Neural progenitor cell (in vitro differentiated cells): ENCODE results near the gene REXO5.

Source experiments
- CTCF ChIP-seq: fragments of 200-600 bp; sonication (generic); IDR thresholded peaks from 2 replicates; pipeline ENCODE4 v1.5.1; 2017; ENCODE audit warnings: antibody characterized with exemption, mild to moderate bottlenecking
- EZH2 ChIP-seq: fragments of 200-600 bp; sonication (generic); IDR thresholded peaks from 2 replicates; pipeline ENCODE4 v1.6.1; 2017; ENCODE audit warnings: antibody characterized with exemption, mild to moderate bottlenecking, moderate library complexity

DNA sequence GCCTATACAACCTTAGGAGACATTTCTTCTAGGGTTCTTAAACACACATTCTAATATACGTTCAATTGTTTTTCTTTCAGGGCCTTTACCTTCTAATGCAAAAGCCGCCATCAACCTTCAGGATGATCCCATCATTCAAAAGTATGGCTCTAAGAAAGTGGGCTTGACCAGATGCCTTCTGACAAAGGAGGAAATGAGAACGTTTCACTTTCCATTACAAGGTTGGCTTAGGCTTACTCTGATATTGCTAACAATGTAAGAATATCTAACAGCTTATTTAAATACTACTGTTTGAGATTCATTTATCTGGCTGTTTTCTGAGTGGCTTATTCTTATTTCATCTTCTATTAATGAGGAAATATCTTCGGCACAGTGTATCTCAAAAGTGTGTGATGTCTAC, 15.4 kb downstream of the REXO5 start:
- no peak for TF ChIP-seq CTCF
- no peak for TF ChIP-seq EZH2
